ENCODE data around the gene RNF186. TPM values are rescaled to one million over a fixed set of nuclear protein-coding genes. Genes with fewer than 3 reads are reported as not detected.

RNF186 gene
- total RNA-seq, 4 donors from 2014 or later = 10.5 to 174 (median 63.2) TPM

DNA sequence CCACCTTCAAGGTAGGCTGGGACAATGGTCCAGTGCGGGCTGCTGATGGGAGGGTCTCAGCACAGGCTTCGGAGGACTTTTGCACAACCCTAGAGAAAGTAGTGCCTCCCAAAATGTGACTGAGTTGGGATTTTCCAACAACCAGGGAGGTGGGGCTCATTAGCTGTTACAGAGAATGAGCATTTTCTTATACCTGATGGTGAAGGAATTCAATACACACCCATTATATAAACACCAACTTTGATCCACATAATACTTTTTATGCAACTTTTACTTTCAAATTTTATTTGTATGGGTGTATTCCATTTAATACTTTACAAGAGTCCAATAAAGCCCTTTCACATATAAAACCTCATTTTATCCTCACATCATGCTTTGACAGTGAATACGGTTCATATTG lies 31.3 kb upstream of the RNF186 start:
- no peak for TF ChIP-seq EP300 (IDR thresholded peaks at IDR 0.05; ENCODE audit: low read depth)
- TF ChIP-seq, protein P1, sequence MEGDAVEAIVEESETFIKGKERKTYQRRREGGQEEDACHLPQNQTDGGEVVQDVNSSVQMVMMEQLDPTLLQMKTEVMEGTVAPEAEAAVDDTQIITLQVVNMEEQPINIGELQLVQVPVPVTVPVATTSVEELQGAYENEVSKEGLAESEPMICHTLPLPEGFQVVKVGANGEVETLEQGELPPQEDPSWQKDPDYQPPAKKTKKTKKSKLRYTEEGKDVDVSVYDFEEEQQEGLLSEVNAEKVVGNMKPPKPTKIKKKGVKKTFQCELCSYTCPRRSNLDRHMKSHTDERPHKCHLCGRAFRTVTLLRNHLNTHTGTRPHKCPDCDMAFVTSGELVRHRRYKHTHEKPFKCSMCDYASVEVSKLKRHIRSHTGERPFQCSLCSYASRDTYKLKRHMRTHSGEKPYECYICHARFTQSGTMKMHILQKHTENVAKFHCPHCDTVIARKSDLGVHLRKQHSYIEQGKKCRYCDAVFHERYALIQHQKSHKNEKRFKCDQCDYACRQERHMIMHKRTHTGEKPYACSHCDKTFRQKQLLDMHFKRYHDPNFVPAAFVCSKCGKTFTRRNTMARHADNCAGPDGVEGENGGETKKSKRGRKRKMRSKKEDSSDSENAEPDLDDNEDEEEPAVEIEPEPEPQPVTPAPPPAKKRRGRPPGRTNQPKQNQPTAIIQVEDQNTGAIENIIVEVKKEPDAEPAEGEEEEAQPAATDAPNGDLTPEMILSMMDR (IDR thresholded peaks at IDR 0.05) = no peak
- TF ChIP-seq POLR2A (IDR thresholded peaks at IDR 0.05) = no peak
- TF ChIP-seq POLR2AphosphoS5 (IDR thresholded peaks at IDR 0.05) = no peak
- 50 to 51% methylated on average over 3 of the region's 3 CpGs for WGBS, 2 donors (ENCODE audit: low coverage in 1 of 2)
- no peaks in the 10 kb centered on the region for H3K27me3 ChIP-seq

DNA sequence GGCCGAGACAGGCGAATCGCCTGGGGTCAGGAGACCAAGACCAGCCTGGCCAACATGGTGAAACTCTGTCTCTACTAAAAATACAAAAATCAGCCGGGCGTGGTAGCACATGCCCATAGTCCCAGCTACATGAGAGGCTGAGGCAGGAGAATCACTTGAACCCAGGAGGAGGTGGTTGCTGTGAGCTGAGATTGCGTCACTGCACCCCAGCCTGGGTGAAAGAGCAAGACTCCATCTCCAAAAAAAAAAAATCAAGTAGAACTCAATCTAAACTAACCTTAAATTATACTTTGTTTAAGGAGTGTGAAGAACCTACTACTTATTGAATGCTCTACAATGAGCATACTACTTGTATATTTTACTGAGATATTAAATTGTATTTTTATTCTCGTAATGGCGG lies 30.5 kb upstream of the RNF186 start:
- Histone ChIP-seq H3K27me3 (no peaks in the 10 kb centered on the region), H3K4me1 (peaks cover 4 to 35% (median 22%) of the 10 kb centered on the region in 4 donors), H3K27ac (peak overlapping the region in 3 of 4 donors; percentile 57 to 70 (median 58)), H3K36me3 (no peaks in the 10 kb centered on the region), H3K4me3 (no peak overlapping the region), H3K9me3 (no peaks in the 10 kb centered on the region)
- no peak for DNase-seq
- in situ Hi-C loops (cut with MboI; ENCODE audit: low pct_ligation_motif_present in 1 of 4, low pct_unique_long_range_greater_than_20kb in 1 of 4, low sequenced_read_pairs in 3 of 4) (no loop called here), intact Hi-C loops (cut with DNase I; ENCODE audit: low total_unique reads) (no loop called here)
- no peak for TF ChIP-seq POLR2AphosphoS5 (IDR thresholded peaks at IDR 0.05)
- TF ChIP-seq EP300 (IDR thresholded peaks at IDR 0.05; ENCODE audit: low read depth) = no peak
- WGBS, 2 donors (ENCODE audit: low coverage in 1 of 2) = 94 to 100% methylated on average over 2 to 8 of the region's 8 CpGs

More for the DNA sequence above, 31.3 kb upstream of the RNF186 start:
- Histone ChIP-seq H3K9me3 (no peaks in the 10 kb centered on the region), H3K4me1 (peaks cover 4 to 35% (median 22%) of the 10 kb centered on the region in 4 donors), H3K4me3 (no peak overlapping the region), H3K27ac (peak overlapping the region; percentile 57 to 70 (median 64)), H3K36me3 (no peaks in the 10 kb centered on the region)
- intact Hi-C loops (cut with DNase I; ENCODE audit: low total_unique reads) (no loop called here), in situ Hi-C loops (cut with MboI; ENCODE audit: low pct_ligation_motif_present in 1 of 4, low pct_unique_long_range_greater_than_20kb in 1 of 4, low sequenced_read_pairs in 3 of 4) (no loop called here)
- peak; percentile 23 for DNase-seq

DNA sequence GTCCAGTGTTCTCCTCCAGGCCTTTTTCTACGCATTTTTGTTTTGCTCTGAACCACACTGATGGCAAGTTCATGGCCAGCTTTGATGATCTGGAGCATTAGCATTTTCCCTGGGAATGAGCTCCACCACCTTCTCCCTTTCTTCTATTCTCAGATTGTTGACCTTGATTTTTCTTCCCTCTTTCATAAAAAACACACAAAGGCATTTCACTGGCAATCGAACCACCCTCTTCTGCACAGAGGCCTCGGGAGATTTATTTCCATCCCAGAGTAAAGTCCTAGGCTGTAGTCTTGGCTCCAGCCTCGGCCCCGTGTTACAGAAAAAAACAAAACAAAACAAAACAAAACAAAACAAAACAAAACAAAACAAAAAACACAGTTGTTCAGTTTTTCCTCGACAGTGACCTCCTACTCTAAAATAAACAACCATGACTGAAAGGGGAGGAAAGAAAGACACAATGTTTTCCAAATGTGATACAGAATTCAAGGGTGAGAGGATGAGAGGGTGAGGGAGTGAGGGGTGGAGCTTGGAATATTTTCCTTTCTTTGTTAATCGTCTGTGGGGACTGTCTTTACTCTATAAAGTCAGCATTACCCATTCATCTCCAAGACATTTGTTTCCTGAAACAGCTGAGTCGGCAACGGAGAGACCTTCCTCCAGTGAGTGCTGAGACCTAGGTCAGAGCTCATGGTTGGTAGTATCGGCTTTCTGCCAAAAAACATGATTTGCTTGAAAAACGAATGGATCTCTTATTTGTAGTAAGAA lies 29.8 kb upstream of the RNF186 start:
- intact Hi-C loops (cut with DNase I; ENCODE audit: low total_unique reads) = no loop called here
- H3K27ac ChIP-seq = peak overlapping the region in 2 of 4 donors; percentile 57 to 70
- no peaks in the 10 kb centered on the region for H3K36me3 ChIP-seq
- peaks cover 4 to 35% (median 22%) of the 10 kb centered on the region in 4 donors for H3K4me1 ChIP-seq
- DNase-seq = no peak
- TF ChIP-seq EP300 (IDR thresholded peaks at IDR 0.05; ENCODE audit: low read depth) = no peak
- TF ChIP-seq, protein P1 (IDR thresholded peaks at IDR 0.05) = no peak
- TF ChIP-seq POLR2AphosphoS5 (IDR thresholded peaks at IDR 0.05) = no peak
- TF ChIP-seq POLR2A (IDR thresholded peaks at IDR 0.05) = no peak
- H3K9me3 ChIP-seq = no peaks in the 10 kb centered on the region
- no peak overlapping the region for H3K4me3 ChIP-seq
- no peaks in the 10 kb centered on the region for H3K27me3 ChIP-seq
- 33 to 37% methylated on average over 11 of the region's 11 CpGs for WGBS, 2 donors (ENCODE audit: low coverage in 1 of 2)
- in situ Hi-C loops (cut with MboI; ENCODE audit: low pct_ligation_motif_present in 1 of 4, low pct_unique_long_range_greater_than_20kb in 1 of 4, low sequenced_read_pairs in 3 of 4) = no loop called here

DNA sequence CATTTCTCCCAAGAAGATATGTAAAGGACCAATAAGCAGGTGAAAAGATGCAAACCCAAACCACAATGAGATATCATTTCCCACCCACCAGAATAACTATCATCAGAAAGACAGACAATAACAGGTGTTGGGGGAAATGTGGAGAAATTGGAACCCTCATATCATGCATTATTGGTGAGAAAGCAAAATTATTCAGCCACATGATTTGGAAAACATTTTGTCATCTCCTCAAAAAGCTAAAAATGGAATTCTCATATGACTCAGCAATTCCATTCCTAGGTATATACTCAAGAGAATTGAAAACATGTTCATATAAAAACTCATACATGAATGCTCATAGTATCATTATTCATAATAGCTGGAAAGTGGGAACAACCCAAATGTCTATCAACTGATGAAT lies 25.1 kb upstream of the RNF186 start:
- DNase-seq = no peak
- Histone ChIP-seq H3K27ac (no peak overlapping the region), H3K4me1 (peaks cover 0 to 6% (median 2%) of the 10 kb centered on the region in 4 donors), H3K27me3 (no peaks in the 10 kb centered on the region), H3K4me3 (no peak overlapping the region), H3K36me3 (no peaks in the 10 kb centered on the region), H3K9me3 (no peaks in the 10 kb centered on the region)
- in situ Hi-C loops (cut with MboI; ENCODE audit: low pct_ligation_motif_present in 1 of 4, low pct_unique_long_range_greater_than_20kb in 1 of 4, low sequenced_read_pairs in 3 of 4) = no loop called here
- intact Hi-C loops (cut with DNase I; ENCODE audit: low total_unique reads) = no loop called here
- no peak for TF ChIP-seq POLR2A (IDR thresholded peaks at IDR 0.05)
- TF ChIP-seq POLR2AphosphoS5 (IDR thresholded peaks at IDR 0.05) = no peak
- TF ChIP-seq, protein P1 (IDR thresholded peaks at IDR 0.05) = no peak
- TF ChIP-seq EP300 (IDR thresholded peaks at IDR 0.05; ENCODE audit: low read depth) = no peak

All from transverse colon (tissue), 4 donors.